Thoracic aorta (tissue), 2 donors: ENCODE measurements around the gene PRLR. TPM values are rescaled to one million over a fixed set of nuclear protein-coding genes. Genes with fewer than 3 reads are reported as not detected.

Experiments
- ATAC-seq: fragments of 150-250 bp; one replicate; pipeline ENCODE4 v1.8.0; 2017; ENCODE audit warnings: low read depth; ENCODE audit not compliant: insufficient number of reproducible peaks, low FRiP score
- DNase-seq: peaks from one replicate; pipeline ENCODE4 v3.0.0-alpha.2; 2020; ENCODE audit warnings: low spot score
- H3K27ac ChIP-seq, 2 donors: fragments of 200-600 bp; sonication (generic); 1 replicate in 1 of 2; 2 replicates in 1 of 2; pipeline ENCODE4 v1.5.1; 2016; ENCODE audit warnings: mild to moderate bottlenecking in 2 of 2, moderate library complexity in 2 of 2
- H3K27me3 ChIP-seq: fragments of 200-600 bp; sonication (generic); replicated peaks from 2 replicates; pipeline ENCODE4 v1.6.0; 2016; ENCODE audit warnings: mild to moderate bottlenecking; ENCODE audit not compliant: insufficient read depth
- H3K36me3 ChIP-seq: fragments of 200-600 bp; sonication (generic); one replicate; pipeline ENCODE4 v1.5.1; 2016
- H3K4me1 ChIP-seq, 2 donors: fragments of 200-600 bp; sonication (generic); 1 replicate in 1 of 2; 2 replicates in 1 of 2; pipeline versions ENCODE4 v1.5.1 to v1.6.0; 2016; ENCODE audit warnings: low read depth in 2 of 2, mild to moderate bottlenecking in 1 of 2; ENCODE audit not compliant: control insufficient read depth in 1 of 2
- H3K4me3 ChIP-seq: fragments of 200-600 bp; sonication (generic); 2 replicates; pipeline ENCODE4 v1.5.1; 2016; ENCODE audit warnings: mild to moderate bottlenecking
- H3K9me3 ChIP-seq: fragments of 200-600 bp; sonication (generic); 2 replicates; pipeline ENCODE4 v1.5.1; 2016
- CTCF ChIP-seq: fragments of 200-600 bp; sonication (generic); IDR thresholded peaks from one replicate; pipeline ENCODE4 v1.5.1; 2019; ENCODE audit warnings: antibody characterized with exemption
- total RNA-seq, 2 donors: library from RNA; depleted of rRNA; stranded (reverse); fragments of >200 nt; gene quantifications; one replicate each; pipeline versions ENCODE4 v1.1.0 to v1.2.3, GENCODE V29; 2016

The PRLR gene
- total RNA-seq, 2 donors from 2014 or later: 0.71 to 2.6 TPM

- Histone ChIP-seq H3K36me3 (no peaks in the 10 kb centered on the region), H3K4me1 (no peaks in the 10 kb centered on the region), H3K9me3 (no peaks in the 10 kb centered on the region), H3K27ac (no peak overlapping the region), H3K4me3 (no peak overlapping the region), H3K27me3 (no peaks in the 10 kb centered on the region)
- DNase-seq (no peak), ATAC-seq (no peak)
- no peak for TF ChIP-seq CTCF
These were observed 206.7 kb downstream of the PRLR start for GRCh38 chr5:35023391-35024178.

GRCh38 chr5:35016174-35017051 lies 213.9 kb downstream of the PRLR start:
- no peak overlapping the region for H3K27ac ChIP-seq
- H3K9me3 ChIP-seq: no peaks in the 10 kb centered on the region
- H3K36me3 ChIP-seq: no peaks in the 10 kb centered on the region
- DNase-seq (no peak), ATAC-seq (no peak)
- no peak overlapping the region for H3K4me3 ChIP-seq
- TF ChIP-seq CTCF: no peak
- no peaks in the 10 kb centered on the region for H3K27me3 ChIP-seq
- no peaks in the 10 kb centered on the region for H3K4me1 ChIP-seq

- H3K4me1 ChIP-seq: no peaks in the 10 kb centered on the region
- H3K36me3 ChIP-seq: no peaks in the 10 kb centered on the region
- H3K27me3 ChIP-seq: no peaks in the 10 kb centered on the region
- no peak overlapping the region for H3K4me3 ChIP-seq
- DNase-seq (no peak), ATAC-seq (no peak)
- no peaks in the 10 kb centered on the region for H3K9me3 ChIP-seq
- no peak for TF ChIP-seq CTCF
- H3K27ac ChIP-seq: no peak overlapping the region
These were observed 215.2 kb downstream of the PRLR start for GRCh38 chr5:35015063-35015462.

GRCh38 chr5:35012796-35013195 lies 217.5 kb downstream of the PRLR start:
- Histone ChIP-seq H3K27me3 (no peaks in the 10 kb centered on the region), H3K4me3 (no peak overlapping the region), H3K4me1 (no peaks in the 10 kb centered on the region), H3K36me3 (no peaks in the 10 kb centered on the region), H3K27ac (no peak overlapping the region), H3K9me3 (no peaks in the 10 kb centered on the region)
- ATAC-seq (no peak), DNase-seq (no peak)
- no peak for TF ChIP-seq CTCF

GRCh38 chr5:35012365-35012764 lies 217.9 kb downstream of the PRLR start:
- no peak for DNase-seq
- H3K9me3 ChIP-seq: no peaks in the 10 kb centered on the region
- no peak for ATAC-seq

More at GRCh38 chr5:35012365-35012764, 217.9 kb downstream of the PRLR start:
- no peak overlapping the region for H3K27ac ChIP-seq
- no peak for TF ChIP-seq CTCF
- no peaks in the 10 kb centered on the region for H3K4me1 ChIP-seq
- H3K27me3 ChIP-seq: no peaks in the 10 kb centered on the region
- no peaks in the 10 kb centered on the region for H3K36me3 ChIP-seq
- H3K4me3 ChIP-seq: no peak overlapping the region
